Osteoblast (primary cell): ENCODE measurements around the gene KNDC1. TPM values are rescaled to one million over a fixed set of nuclear protein-coding genes. Genes with fewer than 3 reads are reported as not detected.
"Not testable (repeated sequence)": the region's sequence is repeated elsewhere in the genome, so short reads cannot be mapped to it uniquely, and the experiment has no call there.

Experiments
- DNase-seq: peaks from one replicate; pipeline ENCODE4 v3.0.0; 2011; ENCODE audit warnings: low spot score, mixed read lengths; ENCODE audit not compliant: insufficient read length; ENCODE audit errors: missing footprints
- H2AFZ ChIP-seq: 2 replicates; pipeline ENCODE4 v1.6.0; 2011; ENCODE audit warnings: mild to moderate bottlenecking, low read length
- H3K27ac ChIP-seq: 2 replicates; pipeline ENCODE4 v1.5.1; 2011; ENCODE audit warnings: mild to moderate bottlenecking, low read depth, low read length, moderate library complexity
- H3K27me3 ChIP-seq: 2 replicates; pipeline ENCODE4 v1.6.0; 2012; ENCODE audit warnings: mild to moderate bottlenecking, control low read depth, inconsistent platforms, low read length, moderate library complexity; ENCODE audit not compliant: insufficient read depth
- H3K36me3 ChIP-seq: 2 replicates; pipeline ENCODE4 v1.5.1; 2011; ENCODE audit warnings: mild to moderate bottlenecking, low read length, control low read depth, moderate library complexity; ENCODE audit not compliant: insufficient read depth
- H3K4me1 ChIP-seq: 2 replicates; pipeline ENCODE4 v1.5.1; 2011; ENCODE audit warnings: mild to moderate bottlenecking, low read length, control low read depth, moderate library complexity; ENCODE audit not compliant: insufficient read depth
- H3K4me2 ChIP-seq: 2 replicates; pipeline ENCODE4 v1.6.0; 2011; ENCODE audit warnings: mild to moderate bottlenecking, low read length; ENCODE audit not compliant: insufficient read depth
- H3K4me3 ChIP-seq: fragments of 200-600 bp; sonication (generic); 3 replicates; pipeline ENCODE4 v1.5.1; 2012; ENCODE audit warnings: mild to moderate bottlenecking, low read length, inconsistent platforms; ENCODE audit not compliant: insufficient read depth
- H3K79me2 ChIP-seq: 2 replicates; pipeline ENCODE4 v1.6.0; 2012; ENCODE audit warnings: mild to moderate bottlenecking, low read length, control low read depth, inconsistent platforms; ENCODE audit not compliant: insufficient read depth
- H3K9me3 ChIP-seq: 2 replicates; pipeline ENCODE4 v1.5.1; 2011; ENCODE audit warnings: low read depth, low read length, control low read depth
- H4K20me1 ChIP-seq: 2 replicates; pipeline ENCODE4 v1.6.0; 2012; ENCODE audit warnings: mild to moderate bottlenecking, low read length, control low read depth; ENCODE audit not compliant: insufficient read depth
- total RNA-seq: library from RNA; depleted of rRNA; stranded (reverse); fragments of >200 nt; gene quantifications from 2 replicates; pipeline ENCODE4 v1.2.3, GENCODE V29; 2012
- TF ChIP-seq, protein P1 (sequence below): IDR thresholded peaks from 2 replicates; pipeline ENCODE4 v1.5.1; 2011; ENCODE audit warnings: mild to moderate bottlenecking, low read depth, low read length, moderate library complexity; ENCODE audit errors: extremely low read depth

KNDC1 gene
- total RNA-seq, 1 donor = not detected

DNA sequence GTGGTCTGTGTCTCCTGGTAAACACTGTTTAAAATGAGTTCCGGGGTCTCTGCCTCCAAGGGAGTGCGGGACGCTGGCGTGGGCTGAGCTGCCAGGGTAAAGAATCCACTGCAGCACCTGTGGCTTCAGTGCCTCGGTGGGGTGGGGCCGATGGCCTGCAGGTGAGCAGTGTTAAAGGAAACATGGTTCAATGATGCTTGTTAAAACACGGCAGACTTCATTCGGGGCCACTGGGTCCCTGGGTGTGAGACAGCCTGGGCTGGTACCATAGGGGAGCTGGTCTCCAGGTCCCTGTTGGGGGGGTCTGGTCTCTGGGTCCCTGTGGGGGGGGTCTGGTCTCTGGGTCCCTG, 24.9 kb upstream of the KNDC1 start:
- no peak overlapping the region for H3K4me3 ChIP-seq
- no peaks in the 10 kb centered on the region for H3K36me3 ChIP-seq
- no peak overlapping the region for H3K4me2 ChIP-seq
- H3K27ac ChIP-seq = no peak overlapping the region
- H4K20me1 ChIP-seq = no peaks in the 10 kb centered on the region
- no peaks in the 10 kb centered on the region for H3K9me3 ChIP-seq
- DNase-seq = peak; percentile 45
- no peaks in the 10 kb centered on the region for H3K79me2 ChIP-seq
- no peak overlapping the region for H2AFZ ChIP-seq
- H3K27me3 ChIP-seq = no peaks in the 10 kb centered on the region
- H3K4me1 ChIP-seq = no peaks in the 10 kb centered on the region
- TF ChIP-seq, protein P1, sequence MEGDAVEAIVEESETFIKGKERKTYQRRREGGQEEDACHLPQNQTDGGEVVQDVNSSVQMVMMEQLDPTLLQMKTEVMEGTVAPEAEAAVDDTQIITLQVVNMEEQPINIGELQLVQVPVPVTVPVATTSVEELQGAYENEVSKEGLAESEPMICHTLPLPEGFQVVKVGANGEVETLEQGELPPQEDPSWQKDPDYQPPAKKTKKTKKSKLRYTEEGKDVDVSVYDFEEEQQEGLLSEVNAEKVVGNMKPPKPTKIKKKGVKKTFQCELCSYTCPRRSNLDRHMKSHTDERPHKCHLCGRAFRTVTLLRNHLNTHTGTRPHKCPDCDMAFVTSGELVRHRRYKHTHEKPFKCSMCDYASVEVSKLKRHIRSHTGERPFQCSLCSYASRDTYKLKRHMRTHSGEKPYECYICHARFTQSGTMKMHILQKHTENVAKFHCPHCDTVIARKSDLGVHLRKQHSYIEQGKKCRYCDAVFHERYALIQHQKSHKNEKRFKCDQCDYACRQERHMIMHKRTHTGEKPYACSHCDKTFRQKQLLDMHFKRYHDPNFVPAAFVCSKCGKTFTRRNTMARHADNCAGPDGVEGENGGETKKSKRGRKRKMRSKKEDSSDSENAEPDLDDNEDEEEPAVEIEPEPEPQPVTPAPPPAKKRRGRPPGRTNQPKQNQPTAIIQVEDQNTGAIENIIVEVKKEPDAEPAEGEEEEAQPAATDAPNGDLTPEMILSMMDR = no peak

DNA sequence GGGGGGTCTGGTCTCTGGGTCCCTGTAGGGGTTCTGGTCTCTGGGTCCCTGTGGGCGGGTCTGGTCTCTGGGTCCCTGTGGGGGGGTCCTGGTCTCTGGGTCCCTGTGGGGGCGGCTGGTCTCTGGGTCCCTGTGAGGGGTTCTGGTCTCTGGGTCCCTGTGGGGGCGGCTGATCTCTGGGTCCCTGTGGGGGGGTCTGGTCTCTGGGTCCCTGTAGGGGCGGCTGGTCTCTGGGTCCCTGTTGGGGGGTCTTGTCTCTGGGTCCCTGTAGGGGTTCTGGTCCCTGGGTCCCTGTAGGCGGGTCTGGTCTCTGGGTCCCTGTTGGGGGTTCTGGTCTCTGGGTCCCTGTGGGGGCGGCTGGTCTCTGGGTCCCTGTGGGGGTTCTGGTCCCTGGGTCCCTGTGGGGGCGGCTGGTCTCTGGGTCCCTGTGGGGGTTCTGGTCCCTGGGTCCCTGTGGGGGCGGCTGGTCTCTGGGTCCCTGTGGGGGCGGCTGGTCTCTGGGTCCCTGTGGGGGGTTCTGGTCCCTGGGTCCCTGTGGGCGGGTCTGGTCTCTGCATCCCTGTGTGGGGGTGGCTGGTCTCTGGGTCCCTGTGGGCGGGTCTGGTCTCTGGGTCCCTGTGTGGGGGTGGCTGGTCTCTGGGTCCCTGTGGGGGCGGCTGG, 22.4 kb upstream of the KNDC1 start:
- not testable (repeated sequence) for H4K20me1 ChIP-seq, H3K27ac ChIP-seq, DNase-seq, H3K4me1 ChIP-seq, H2AFZ ChIP-seq, H3K9me3 ChIP-seq, H3K4me2 ChIP-seq, H3K36me3 ChIP-seq, H3K27me3 ChIP-seq, H3K4me3 ChIP-seq, H3K79me2 ChIP-seq

DNA sequence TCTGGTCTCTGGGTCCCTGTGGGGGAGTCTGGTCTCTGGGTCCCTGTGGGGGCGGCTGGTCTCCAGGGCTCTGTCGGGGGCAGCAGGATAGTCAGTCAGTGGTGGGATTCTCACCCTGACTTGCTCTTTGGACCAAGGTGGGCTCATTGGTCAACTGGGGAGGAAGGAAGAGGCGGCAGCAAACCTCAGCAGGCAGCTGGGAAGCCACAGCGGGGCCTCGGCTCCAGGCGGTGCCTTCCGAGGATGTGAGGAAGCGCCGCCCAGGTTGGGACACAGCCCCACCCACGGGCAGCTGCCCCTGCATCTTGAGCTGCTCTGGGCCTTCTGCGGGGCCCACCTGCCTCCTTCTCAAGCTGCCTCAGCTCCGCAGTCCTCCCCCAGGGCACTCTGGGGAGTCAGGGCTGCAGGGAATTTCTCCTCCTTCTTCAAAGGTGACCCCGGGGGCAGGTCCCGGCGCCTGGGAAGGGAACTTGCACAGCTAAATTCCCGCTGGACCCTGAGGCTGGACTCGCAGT, 20.4 kb upstream of the KNDC1 start:
- Histone ChIP-seq H3K4me3 (no peak overlapping the region), H3K4me2 (no peak overlapping the region), H3K4me1 (no peaks in the 10 kb centered on the region), H4K20me1 (no peaks in the 10 kb centered on the region), H2AFZ (no peak overlapping the region), H3K9me3 (no peaks in the 10 kb centered on the region), H3K79me2 (no peaks in the 10 kb centered on the region), H3K36me3 (no peaks in the 10 kb centered on the region), H3K27ac (no peak overlapping the region), H3K27me3 (peaks cover 6% of the 10 kb centered on the region)
- peak; percentile 30 for DNase-seq
- TF ChIP-seq, protein P1 = no peak

DNA sequence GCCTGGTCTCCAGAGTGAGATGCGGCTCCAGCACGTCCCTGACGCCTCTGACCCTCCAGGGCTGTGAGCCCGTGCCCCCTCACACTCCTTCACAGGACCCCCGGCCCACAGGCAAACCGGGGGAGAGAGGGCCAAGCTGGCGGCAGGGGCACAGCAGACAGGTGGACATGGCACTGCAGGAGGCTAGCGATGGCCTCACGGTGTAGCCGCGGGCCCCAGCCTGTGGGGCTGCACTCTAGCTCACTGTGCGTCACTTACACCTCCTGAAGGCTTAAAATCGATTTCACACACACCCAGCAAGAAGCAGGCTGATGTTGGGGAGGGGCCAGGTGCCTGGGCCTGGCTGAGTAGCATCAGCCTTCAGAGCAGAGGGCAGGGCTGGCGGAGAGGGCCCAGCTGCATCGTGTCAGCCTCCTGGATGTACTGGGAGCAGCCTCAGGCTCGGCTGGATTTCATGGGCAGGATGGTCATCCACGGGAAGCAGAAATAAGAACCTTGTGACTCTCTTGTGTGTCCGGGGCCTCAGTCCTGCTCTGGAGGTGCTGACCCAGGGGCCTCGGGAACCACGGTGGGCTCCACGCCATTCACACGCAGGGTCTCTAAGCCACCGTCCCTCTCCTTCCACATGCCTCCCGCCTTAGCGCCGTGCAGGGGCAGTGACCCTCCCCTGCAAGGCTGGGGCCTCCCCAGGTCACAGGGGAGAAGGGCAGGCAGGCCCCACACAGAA, 19.4 kb upstream of the KNDC1 start:
- no peak overlapping the region for H3K4me2 ChIP-seq
- H3K36me3 ChIP-seq = no peaks in the 10 kb centered on the region
- H3K79me2 ChIP-seq = no peaks in the 10 kb centered on the region
- no peak overlapping the region for H3K4me3 ChIP-seq
- H3K9me3 ChIP-seq = no peaks in the 10 kb centered on the region
- peak; percentile 63 for DNase-seq
- H3K27me3 ChIP-seq = peaks cover 6% of the 10 kb centered on the region
- TF ChIP-seq, protein P1 = no peak
- no peaks in the 10 kb centered on the region for H3K4me1 ChIP-seq
- H4K20me1 ChIP-seq = no peaks in the 10 kb centered on the region
- no peak overlapping the region for H2AFZ ChIP-seq
- no peak overlapping the region for H3K27ac ChIP-seq
